GM20000 (cell line): ENCODE data around the gene C4orf33.
"Not testable (repeated sequence)": the region's sequence is repeated elsewhere in the genome, so short reads cannot be mapped to it uniquely, and the experiment has no call there.

Source experiments
- DNase-seq: peaks from one replicate; pipeline ENCODE4 v3.0.0; 2012; ENCODE audit warnings: low spot score
- CTCF ChIP-seq: IDR thresholded peaks from 2 replicates; pipeline ENCODE4 v1.5.1; 2012; ENCODE audit warnings: mild to moderate bottlenecking, control low read depth; ENCODE audit errors: extremely low read depth, missing control alignments

C4orf33 gene

GRCh38 chr4:129109965-129110824 is 14.2 kb downstream of the C4orf33 start:
- no peak for DNase-seq
- TF ChIP-seq CTCF, result no peak

GRCh38 chr4:129110931-129111330 is 15.0 kb downstream of the C4orf33 start:
- DNase-seq, result no peak
- no peak for TF ChIP-seq CTCF

GRCh38 chr4:129111919-129112318 is 16.0 kb downstream of the C4orf33 start:
- TF ChIP-seq CTCF, result no peak
- no peak for DNase-seq

- no peak for TF ChIP-seq CTCF
- no peak for DNase-seq
These were observed 17.5 kb downstream of the C4orf33 start for GRCh38 chr4:129113434-129113833.

GRCh38 chr4:129113919-129114318 is 18.0 kb downstream of the C4orf33 start:
- no peak for TF ChIP-seq CTCF

GRCh38 chr4:129117705-129118104 is 21.8 kb downstream of the C4orf33 start:
- TF ChIP-seq CTCF, result no peak

More at GRCh38 chr4:129113919-129114318, 18.0 kb downstream of the C4orf33 start:
- DNase-seq, result no peak

GRCh38 chr4:129126614-129127013 is 30.7 kb downstream of the C4orf33 start:
- DNase-seq, result not testable (repeated sequence)

More at GRCh38 chr4:129117705-129118104, 21.8 kb downstream of the C4orf33 start:
- DNase-seq, result no peak

GRCh38 chr4:129129143-129129542 is 33.2 kb downstream of the C4orf33 start:
- TF ChIP-seq CTCF, result no peak
- no peak for DNase-seq
